Measurements from ENCODE around the gene MXRA7. TPM values are rescaled to one million over a fixed set of nuclear protein-coding genes. Genes with fewer than 3 reads are reported as not detected.
"Not testable (repeated sequence)": the region's sequence is repeated elsewhere in the genome, so short reads cannot be mapped to it uniquely, and the experiment has no call there.

MXRA7 gene
- total RNA-seq, 1 donor from 2014 or later: 129 TPM

DNA sequence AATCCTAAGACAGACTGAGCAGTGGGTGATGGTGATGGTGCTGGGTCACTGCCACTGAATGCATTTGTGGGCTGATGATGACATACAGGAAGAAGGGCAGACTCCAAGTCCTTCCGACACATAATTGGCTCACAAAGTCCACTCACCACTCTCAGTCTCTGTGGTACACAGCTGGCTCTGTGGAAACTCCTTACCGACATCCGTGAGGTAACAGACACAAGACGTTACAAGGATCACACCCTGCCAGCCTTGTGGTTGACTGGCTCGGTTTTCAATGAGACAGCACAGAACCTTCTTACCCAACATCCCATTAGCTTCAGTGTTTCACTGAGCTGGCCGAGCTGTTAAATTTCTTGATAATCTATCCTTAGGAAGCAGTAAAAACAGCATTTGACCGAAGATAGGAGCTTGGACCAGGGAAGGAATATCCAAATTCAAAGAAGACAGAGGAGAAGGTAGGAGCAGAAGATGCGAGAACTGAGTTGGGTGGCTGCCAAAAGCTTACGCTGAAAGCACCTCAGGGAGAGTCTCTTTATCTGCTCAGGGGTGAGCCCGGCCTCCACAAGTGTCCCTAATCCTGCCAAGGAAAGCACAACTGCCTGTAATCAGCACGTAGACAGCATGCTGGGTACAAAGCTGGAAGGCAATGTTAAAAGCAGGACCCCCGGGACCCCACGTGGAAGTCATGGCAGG is 5.5 kb upstream of the MXRA7 start:
- no peak for DNase-seq (ENCODE audit: low spot score)

DNA sequence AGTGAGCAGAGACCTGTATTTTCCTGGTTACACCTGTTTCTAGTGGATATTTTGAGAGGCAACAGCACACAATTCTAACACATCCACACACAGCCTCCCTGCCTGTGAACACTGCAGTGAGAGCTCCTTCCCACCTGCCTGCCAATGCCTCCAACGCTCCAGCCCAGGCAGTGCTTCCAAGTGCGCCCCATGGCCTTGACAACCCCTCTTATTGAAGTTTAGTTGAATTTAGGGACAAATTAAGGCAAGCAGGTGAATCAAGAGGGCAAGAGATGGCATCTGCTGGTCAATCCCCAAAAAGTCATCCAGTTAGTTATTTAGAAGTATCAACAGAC is 4.7 kb upstream of the MXRA7 start:
- no peak for DNase-seq (ENCODE audit: low spot score)

DNA sequence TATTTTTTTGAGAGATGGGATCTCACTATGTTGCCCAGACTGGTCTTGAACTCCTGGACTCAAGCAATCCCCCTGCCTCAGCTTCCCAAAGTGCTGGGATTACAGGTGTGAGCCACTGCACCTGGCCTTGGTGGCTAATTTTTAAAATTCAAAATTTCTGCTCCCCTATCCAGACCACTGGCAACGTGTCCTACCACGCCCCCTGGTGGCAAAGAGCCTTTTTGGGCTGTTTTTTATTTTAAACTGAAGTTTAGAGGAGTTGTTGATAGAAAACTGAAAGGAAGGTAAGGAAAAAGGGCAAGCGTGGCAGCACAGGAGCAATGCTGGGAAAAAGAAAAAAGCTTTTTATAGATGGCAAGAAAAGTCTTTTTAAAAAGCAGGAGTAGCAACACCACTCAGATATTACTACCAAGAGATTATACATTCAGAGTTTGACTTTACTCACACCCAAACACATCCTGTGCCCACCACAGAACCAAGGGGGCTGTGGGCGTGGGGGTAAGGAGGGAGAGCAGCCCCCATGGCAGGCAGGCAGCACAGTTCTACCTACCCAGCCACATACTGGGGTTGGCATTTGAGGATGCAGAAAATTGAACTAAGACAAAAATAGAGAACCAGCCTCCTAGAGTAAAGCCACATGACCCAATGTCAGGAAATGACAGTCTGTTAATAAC is 4.2 kb upstream of the MXRA7 start:
- DNase-seq (ENCODE audit: low spot score): peak; percentile 80

DNA sequence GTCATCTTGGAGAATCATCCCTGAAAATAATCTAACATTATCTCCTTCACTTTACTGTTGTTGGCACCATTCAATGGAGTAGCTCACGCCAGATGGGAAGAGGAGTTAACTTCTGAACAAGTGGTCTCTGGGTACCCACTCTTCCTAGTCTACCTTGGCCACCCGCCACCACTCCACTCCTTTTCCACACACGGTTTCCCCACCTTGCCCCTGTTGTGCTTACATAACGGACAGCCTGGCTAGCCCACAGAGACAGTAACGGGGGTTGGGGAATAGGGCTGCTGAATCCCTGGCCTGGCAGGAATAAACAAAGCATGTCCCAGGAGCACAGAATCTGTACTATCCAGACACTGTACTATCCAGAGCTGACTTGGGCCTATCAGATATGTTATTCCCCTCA is 3.6 kb upstream of the MXRA7 start:
- no peak for DNase-seq (ENCODE audit: low spot score)

DNA sequence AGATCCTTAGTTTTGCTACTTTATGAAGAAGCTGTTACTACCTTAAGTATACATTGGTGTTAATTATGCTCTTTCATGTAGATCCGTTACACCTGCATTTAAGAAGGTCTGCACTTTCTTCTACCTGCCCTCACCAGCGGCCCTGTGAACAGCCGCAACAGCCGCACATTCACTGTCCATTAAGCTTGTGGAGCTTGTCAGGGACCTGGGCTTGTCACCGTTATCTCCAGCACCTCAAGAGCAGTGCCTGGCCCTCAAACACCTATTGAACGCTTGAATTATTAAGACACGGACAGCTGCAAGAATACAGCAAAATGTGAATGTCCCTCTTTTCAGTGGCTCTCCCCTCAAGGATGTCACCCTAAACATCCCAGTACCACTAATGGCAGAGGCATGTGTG is 3.0 kb upstream of the MXRA7 start:
- DNase-seq (ENCODE audit: low spot score): no peak

DNA sequence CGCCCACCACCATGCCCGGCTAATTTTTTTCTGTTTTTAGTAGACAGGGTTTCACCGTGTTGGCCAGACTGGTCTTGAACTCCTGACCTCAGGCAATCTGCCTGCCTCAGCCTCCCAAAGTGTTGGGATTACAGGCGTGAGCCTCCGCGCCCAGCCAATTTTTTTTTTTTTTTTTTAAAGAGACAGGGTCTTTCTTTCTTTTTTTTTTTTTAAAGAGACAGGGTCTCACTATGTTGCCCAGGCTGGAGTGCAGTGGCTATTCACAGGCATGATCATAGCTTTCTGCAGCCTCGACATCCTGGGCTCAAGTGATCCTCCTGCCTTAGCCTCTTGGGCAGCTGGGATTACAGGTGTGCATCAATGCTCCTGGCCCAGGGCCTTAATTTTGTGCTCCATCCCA is 1.6 kb upstream of the MXRA7 start:
- not testable (repeated sequence) for DNase-seq (ENCODE audit: low spot score)

DNA sequence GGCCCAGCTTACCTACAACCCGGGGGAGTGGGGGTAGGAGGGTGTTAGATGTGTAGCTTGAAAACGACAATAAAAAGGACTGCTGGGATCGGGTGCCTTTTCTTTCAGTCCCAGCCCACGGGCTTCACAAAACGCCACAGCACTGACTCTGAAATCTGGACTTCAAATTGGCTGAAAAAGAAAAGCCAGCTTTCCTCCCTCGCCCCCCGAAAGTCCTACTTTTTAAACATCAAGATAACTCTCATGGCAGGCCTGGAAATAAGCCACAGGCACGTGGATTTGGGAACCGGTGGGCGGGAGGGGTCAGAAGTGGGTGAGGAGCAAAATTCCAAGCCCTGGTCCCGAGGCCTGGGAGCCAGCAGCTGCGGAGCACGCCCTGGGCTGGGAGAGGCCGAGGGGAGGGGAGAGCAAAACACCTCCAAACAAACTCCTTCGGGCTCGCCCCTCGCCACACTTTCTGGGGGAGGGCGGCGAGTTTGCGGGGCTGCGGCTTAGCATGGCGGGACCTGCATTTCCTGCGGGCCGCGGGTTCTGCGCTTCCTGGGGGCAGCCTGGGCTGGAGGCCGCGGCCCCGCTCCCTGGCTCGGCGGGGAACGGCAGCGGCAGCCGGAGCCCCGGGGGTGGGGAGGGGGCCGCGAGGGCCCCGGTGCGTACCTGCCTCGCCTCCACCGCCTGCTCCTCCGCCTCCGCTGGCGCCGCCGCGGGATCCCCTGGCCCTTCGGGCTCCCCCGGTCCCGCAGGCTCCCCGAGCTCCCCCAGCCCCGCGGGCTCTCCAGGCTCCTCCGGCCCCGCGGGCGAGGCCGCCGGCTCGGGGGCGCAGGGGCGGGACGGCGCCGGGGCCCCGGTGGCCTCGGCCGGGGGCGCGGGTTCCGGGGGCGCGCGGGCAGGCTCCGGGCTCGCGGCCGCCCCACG is 558 bp downstream of the MXRA7 start:
- DNase-seq (ENCODE audit: low spot score): peak; percentile 70

DNA sequence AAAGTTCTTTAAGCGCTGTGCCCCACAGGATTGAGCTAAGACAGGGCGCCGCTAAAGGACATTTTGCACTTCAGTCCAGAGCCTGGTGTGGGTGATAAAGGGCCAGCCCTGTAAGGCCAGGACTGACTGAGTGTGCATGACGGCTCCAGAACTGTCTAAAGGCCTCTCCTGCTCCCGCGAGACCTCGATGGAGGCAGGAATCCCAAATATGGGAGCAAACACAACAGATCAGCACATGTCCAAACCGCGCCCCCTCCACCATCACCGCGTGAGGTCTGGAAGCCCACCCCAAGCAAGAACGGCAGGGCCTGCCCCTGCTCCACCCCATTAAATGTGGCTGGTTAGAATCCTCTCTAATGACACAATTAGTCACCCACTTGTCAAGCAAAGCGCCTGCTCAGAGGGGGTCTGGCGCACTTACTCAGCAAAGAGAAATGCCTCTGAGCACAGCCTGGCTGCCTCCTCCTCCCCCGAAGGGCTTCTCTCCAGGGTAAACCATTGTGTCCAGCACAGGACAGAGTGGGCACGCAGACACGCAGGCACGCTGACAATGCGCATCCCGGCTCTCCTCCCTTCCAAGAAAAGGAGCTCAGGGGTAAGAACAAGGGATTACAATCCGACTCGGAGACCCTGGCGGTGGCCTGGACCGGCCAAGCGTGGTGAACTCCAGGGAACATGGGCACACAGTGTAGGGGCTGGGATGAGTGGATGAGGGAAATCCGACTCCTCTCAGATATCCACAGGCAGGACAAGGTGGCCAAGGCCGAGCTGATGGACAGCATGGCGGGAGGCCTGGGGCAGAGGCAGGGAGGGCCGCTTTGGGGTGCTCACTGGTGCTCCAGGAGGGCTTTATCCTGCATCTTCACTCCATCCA is 1.5 kb downstream of the MXRA7 start:
- DNase-seq (ENCODE audit: low spot score): peak; percentile 89

DNA sequence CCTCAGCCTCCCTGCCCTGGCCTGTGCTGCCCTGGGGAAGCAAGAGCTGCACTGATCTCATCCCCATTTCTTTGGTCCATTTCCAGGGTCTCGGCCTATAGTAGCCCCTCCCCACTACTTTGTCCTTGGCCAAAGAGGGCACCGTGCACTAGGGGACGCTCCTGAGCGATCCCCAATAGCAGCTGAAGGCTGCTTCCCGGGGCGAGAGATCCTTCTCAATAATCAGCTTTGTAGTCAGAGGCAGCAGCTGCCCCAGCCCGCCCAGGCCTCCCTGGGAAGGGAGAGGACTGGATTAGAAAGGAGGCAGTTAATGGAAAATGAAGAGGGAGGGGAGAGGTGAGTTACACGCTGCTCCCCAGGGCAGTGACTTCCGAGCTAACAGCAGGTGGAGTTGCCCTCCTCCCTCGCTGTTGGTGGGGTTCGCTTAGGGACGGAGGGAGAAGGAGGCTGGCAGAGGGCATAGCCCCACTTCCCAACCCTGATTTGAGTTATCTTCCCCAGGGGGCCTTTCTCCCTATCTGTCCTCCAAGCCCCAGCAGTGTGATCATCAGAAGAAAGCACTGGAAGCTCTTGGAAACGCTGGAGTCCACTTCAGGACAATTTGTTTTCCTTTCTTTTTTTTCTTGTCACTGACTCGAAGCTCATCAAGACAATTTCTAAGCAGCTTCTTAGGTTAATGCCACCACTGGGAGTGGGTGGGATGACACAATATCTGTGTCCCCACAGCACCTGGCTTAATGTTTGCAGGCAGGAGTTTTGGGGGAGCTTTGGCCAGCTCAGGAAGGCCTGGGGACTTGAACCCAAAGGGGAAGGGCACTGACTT is 2.6 kb downstream of the MXRA7 start:
- no peak for DNase-seq (ENCODE audit: low spot score)

DNA sequence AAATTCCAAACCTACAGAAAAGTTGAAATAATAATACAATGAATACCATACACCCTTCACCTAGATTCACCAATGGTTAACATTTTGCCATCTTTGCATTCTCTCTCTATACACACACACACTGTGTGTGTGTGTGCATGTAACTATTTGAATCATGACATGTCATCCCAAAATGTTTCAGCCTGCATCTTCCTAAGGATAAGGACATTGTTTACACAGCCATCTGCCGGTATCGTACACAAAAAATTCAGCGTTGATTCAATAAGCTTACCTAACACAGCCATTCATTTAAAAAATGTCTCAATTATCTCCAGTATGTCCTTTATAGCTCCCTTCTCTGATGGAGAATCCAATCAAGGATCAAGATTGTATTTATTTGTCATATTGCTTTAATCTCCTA is 3.9 kb downstream of the MXRA7 start:
- DNase-seq (ENCODE audit: low spot score): no peak

DNA sequence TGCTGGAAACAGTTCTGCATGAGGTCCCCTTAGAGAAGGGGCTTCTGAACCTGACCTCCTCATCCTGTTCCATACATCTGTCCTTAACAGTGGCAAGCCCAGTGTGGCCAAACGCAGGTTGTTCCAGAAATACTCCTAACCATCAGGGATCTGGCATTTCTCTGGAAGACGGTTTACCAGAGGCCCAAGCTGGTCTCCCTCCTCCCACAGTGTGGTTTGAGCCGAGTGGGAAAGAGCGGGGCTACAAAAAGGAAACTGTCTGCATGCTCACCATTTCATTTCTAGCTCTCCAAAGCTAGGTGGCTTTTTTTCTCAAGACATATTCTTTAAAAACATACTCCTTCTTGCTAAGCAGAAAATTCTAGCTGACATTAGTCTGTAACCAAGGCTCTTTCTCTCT is 6.0 kb downstream of the MXRA7 start:
- DNase-seq (ENCODE audit: low spot score): no peak

DNA sequence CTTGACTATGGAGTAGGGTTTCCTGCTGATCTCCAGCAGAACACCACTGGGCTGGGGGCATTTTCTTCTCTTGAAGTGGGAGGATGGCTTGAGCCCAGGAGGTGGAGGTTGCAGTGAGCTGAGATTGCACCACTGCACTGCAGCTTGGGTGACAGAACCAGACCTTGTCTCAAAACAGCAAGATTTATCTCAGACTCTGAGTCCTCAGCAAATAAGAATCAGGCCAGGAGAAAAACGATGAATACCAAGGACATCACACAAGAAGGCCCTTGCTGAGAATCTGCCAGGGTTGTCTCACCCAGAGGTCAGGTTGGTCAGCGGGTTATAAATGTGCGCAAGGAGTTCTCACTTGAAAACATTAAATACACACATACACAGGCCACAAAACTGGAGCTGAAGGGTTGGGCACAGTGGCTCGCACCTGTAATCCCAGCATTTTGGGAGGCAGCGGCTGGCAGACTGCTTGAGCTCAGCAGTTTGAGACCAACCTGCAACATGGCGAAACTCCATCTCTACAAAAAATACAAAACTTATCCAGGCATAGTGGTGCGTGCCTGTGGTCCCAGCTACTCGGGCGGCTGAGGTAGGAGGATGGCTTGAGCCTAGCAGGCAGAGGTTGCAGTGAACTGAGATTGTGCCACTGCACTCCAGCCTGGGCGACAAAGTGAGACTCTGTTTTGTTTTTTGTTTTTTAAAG is 7.7 kb downstream of the MXRA7 start:
- no peak for DNase-seq (ENCODE audit: low spot score)

DNA sequence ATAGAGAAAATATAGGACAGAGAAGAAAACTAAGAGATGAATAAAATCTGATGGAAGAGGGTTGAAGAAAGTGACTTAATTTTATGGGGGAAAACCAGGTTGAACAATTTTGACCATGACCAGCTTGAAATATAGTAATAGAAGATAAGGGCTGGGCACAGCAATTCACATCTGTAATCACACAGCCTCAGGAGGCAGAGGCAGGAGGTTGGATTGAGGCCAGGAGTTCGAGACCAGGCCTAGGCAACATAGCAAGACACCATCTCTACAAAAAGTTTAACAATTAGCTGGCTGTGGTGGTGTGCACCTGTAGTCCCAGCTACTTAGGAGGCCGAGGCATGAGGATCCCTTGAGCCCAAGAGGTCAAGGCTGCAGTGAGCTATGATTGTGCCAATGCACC is 8.7 kb downstream of the MXRA7 start:
- no peak for DNase-seq (ENCODE audit: low spot score)

DNA sequence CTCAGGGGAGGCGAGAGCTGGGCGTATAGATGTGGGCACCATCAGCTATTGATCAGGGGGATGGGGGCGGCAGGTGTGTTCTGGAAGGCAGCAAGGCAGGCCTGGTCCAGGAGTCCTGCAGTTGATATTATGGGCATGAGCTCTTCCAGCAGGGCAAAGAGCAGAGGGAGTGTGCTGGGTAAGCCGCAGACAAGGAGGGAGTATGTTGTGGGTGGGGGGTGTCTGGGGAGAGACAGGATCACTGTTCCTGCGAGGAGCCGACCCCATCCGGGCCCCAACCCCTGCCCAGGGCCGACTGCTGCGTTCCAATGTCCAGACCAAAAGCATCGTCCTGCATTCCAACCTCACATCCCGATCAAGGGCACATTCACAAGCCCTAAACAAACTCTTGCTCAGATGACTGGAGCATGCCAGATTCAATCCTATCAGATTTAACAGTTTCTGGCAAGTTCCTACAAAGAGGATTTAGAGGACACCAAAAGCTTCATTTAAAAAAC is 9.2 kb downstream of the MXRA7 start:
- DNase-seq (ENCODE audit: low spot score): no peak

DNA sequence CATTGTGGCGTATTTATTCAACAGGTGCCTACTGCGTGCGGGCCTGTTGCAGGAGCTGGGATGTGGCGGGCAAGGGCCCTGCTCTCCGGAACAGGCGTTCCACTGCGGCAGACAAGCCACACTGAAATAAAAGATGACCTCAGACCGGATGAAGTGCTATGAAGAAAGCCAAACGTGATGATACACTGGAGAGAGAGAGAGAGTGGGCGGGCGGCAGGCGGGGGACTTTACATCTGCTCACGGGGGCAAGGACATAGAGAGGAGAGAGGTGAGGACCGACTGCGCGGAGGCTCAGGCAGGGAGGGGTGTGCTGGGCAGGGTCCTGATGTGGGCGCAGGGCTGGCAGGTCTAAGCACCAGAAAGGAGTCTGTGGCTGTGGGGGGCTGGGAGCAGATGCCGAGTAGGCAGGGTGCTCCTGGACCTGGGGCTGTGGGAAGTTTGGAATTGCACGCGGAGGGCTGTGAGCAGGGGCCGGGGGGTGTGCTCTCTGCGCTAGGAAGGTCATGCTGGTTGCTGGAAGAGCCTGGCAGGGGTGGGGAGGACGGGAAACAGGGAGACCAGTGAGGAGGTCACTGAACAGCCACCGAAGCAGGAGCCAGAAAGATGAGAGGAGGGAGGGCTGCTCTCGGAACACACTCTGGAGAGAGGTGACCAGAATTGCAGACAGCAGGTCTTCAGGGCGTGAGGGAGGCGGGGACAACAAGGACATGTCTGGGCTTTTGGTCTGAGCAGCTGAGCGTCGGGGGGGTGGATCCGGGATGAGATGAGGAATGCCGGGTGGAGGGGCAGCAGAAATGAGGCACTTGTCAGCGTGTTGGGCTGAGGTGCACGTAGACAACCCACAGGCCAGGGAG is 9.9 kb downstream of the MXRA7 start:
- DNase-seq (ENCODE audit: low spot score): no peak

DNA sequence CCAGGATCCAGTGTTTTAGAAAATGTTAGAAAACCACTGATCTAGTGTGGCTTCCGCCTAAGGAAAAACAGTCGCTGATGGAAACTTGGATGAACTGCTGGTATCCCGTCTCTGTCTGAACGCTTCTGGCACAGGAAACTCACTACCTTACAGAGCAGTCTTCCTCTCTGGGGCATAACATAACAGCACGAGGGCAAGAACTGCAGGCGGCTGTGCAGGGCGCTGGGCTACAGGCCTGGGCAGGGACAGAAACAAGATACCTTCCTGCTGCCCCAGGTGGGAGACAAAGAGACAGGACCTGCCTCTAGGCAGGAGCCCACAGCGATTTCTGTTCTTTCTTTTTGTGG is 10.5 kb downstream of the MXRA7 start:
- no peak for DNase-seq (ENCODE audit: low spot score)

DNA sequence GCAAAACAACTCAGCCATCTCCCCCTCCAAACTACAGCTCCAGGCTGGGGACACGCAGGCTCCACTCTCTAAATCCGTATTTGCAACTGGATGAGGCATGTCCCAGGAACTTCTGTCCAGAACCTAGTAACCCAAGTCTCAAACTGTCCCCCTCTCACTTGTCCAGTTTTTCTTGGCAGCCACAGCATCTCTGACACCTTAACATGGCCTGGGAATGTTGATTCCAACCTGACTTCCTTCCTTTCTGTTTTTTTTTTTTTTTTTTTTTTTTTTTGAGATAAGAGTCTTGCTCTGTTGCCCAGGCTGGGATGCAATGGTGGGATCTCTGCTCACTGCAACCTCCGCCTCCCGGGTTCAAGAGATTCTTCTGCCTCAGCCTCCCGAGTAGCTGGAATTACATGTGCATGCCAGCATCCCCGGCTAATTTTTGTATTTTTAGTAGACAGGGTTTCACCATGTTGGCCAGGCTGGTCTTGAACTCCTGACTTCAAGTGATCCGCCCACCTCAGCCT is 12.2 kb downstream of the MXRA7 start:
- DNase-seq (ENCODE audit: low spot score): not testable (repeated sequence)

DNA sequence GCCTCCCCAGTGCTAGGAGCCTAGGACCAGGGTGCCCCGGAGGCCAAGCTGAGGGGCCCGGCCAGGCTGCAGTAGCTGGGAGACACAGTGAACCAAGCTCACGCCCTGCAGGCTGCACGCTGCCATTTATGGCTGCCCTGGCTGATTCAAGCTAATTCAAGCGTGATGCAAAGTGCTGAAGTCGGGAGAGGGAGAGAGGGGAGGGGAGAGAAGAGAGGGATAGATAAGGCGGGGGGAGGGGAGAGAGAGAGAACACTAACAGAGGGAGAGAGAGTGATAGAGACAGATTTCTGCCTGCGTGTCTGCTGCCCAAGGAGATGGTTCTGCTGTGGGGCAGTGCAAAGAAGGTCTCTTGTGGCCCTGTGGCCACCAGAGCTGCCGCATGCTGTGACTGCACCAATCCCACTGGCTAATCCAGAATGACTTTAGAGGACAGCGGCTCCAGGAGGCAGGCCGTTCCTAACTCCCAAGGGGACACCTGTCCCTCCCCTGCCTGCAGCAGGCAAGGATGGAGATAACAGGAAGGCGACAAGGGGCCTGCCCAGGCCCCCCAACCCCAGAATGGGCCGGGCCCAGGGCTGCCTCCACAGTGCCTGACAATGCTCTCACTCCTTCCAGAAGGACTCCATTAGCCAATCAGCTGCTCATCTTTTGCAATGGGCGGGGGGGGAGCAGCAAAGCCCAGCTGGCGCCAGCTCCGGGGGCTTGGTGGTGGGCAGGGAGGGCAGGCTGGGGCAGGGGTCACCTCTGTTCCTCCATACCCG is 12.9 kb downstream of the MXRA7 start:
- no peak for DNase-seq (ENCODE audit: low spot score)

Data from ureter (tissue), 1 donor.